ENCODE measurements around the gene SIRT3.

The SIRT3 gene

GRCh38 chr11:266676-267439 lies 30.7 kb upstream of the SIRT3 start:
- H3K27ac ChIP-seq (ENCODE audit: low read depth, low read length), result no peak overlapping the region
- no peaks in the 10 kb centered on the region for H3K4me1 ChIP-seq (ENCODE audit: control insufficient read depth, insufficient read depth, low read length)
- H3K36me3 ChIP-seq (ENCODE audit: control insufficient read depth, insufficient read depth, low read length), result no peaks in the 10 kb centered on the region
- no peaks in the 10 kb centered on the region for H3K27me3 ChIP-seq (ENCODE audit: control insufficient read depth, insufficient read depth, low read length)
- H3K9ac ChIP-seq (ENCODE audit: low read length), result no peak overlapping the region
- H3K4me3 ChIP-seq (ENCODE audit: low read length), result peak overlapping the region; percentile 21

- H3K27me3 ChIP-seq (ENCODE audit: control insufficient read depth, insufficient read depth, low read length), result no peaks in the 10 kb centered on the region
- H3K4me3 ChIP-seq (ENCODE audit: low read length), result no peak overlapping the region
- no peak overlapping the region for H3K27ac ChIP-seq (ENCODE audit: low read depth, low read length)
- no peaks in the 10 kb centered on the region for H3K4me1 ChIP-seq (ENCODE audit: control insufficient read depth, insufficient read depth, low read length)
- no peaks in the 10 kb centered on the region for H3K36me3 ChIP-seq (ENCODE audit: control insufficient read depth, insufficient read depth, low read length)
- H3K9ac ChIP-seq (ENCODE audit: low read length), result no peak overlapping the region
These were observed 25.5 kb upstream of the SIRT3 start for GRCh38 chr11:261624-262023.

GRCh38 chr11:259413-259812 lies 23.3 kb upstream of the SIRT3 start:
- Histone ChIP-seq H3K4me3 (ENCODE audit: low read length) (no peak overlapping the region), H3K27me3 (ENCODE audit: control insufficient read depth, insufficient read depth, low read length) (no peaks in the 10 kb centered on the region), H3K36me3 (ENCODE audit: control insufficient read depth, insufficient read depth, low read length) (no peaks in the 10 kb centered on the region), H3K9ac (ENCODE audit: low read length) (no peak overlapping the region), H3K4me1 (ENCODE audit: control insufficient read depth, insufficient read depth, low read length) (no peaks in the 10 kb centered on the region), H3K27ac (ENCODE audit: low read depth, low read length) (no peak overlapping the region)

- peaks cover under 1% of the 10 kb centered on the region for H3K36me3 ChIP-seq (ENCODE audit: control insufficient read depth, insufficient read depth, low read length)
These were observed 21.8 kb upstream of the SIRT3 start for GRCh38 chr11:257766-258493.

GRCh38 chr11:256952-257737 lies 21.0 kb upstream of the SIRT3 start:
- Histone ChIP-seq H3K4me3 (ENCODE audit: low read length) (no peak overlapping the region), H3K27me3 (ENCODE audit: control insufficient read depth, insufficient read depth, low read length) (no peaks in the 10 kb centered on the region), H3K36me3 (ENCODE audit: control insufficient read depth, insufficient read depth, low read length) (peaks cover 8% of the 10 kb centered on the region), H3K4me1 (ENCODE audit: control insufficient read depth, insufficient read depth, low read length) (no peaks in the 10 kb centered on the region), H3K9ac (ENCODE audit: low read length) (no peak overlapping the region), H3K27ac (ENCODE audit: low read depth, low read length) (no peak overlapping the region)

More at GRCh38 chr11:257766-258493, 21.8 kb upstream of the SIRT3 start:
- Histone ChIP-seq H3K27ac (ENCODE audit: low read depth, low read length) (no peak overlapping the region), H3K4me3 (ENCODE audit: low read length) (no peak overlapping the region), H3K9ac (ENCODE audit: low read length) (no peak overlapping the region), H3K4me1 (ENCODE audit: control insufficient read depth, insufficient read depth, low read length) (no peaks in the 10 kb centered on the region), H3K27me3 (ENCODE audit: control insufficient read depth, insufficient read depth, low read length) (no peaks in the 10 kb centered on the region)

GRCh38 chr11:255816-256215 lies 19.7 kb upstream of the SIRT3 start:
- H3K27ac ChIP-seq (ENCODE audit: low read depth, low read length), result no peak overlapping the region
- H3K36me3 ChIP-seq (ENCODE audit: control insufficient read depth, insufficient read depth, low read length), result peaks cover 8% of the 10 kb centered on the region
- no peaks in the 10 kb centered on the region for H3K4me1 ChIP-seq (ENCODE audit: control insufficient read depth, insufficient read depth, low read length)
- no peaks in the 10 kb centered on the region for H3K27me3 ChIP-seq (ENCODE audit: control insufficient read depth, insufficient read depth, low read length)
- H3K9ac ChIP-seq (ENCODE audit: low read length), result no peak overlapping the region
- no peak overlapping the region for H3K4me3 ChIP-seq (ENCODE audit: low read length)

- no peak overlapping the region for H3K9ac ChIP-seq (ENCODE audit: low read length)
- no peak overlapping the region for H3K4me3 ChIP-seq (ENCODE audit: low read length)
- H3K36me3 ChIP-seq (ENCODE audit: control insufficient read depth, insufficient read depth, low read length), result peaks cover 11% of the 10 kb centered on the region
- no peak overlapping the region for H3K27ac ChIP-seq (ENCODE audit: low read depth, low read length)
- H3K4me1 ChIP-seq (ENCODE audit: control insufficient read depth, insufficient read depth, low read length), result no peaks in the 10 kb centered on the region
- no peaks in the 10 kb centered on the region for H3K27me3 ChIP-seq (ENCODE audit: control insufficient read depth, insufficient read depth, low read length)
These were observed 19.0 kb upstream of the SIRT3 start for GRCh38 chr11:255176-255575.

- H3K4me1 ChIP-seq (ENCODE audit: control insufficient read depth, insufficient read depth, low read length), result no peaks in the 10 kb centered on the region
- H3K36me3 ChIP-seq (ENCODE audit: control insufficient read depth, insufficient read depth, low read length), result peaks cover 14% of the 10 kb centered on the region
- H3K27ac ChIP-seq (ENCODE audit: low read depth, low read length), result no peak overlapping the region
- H3K27me3 ChIP-seq (ENCODE audit: control insufficient read depth, insufficient read depth, low read length), result no peaks in the 10 kb centered on the region
- no peak overlapping the region for H3K9ac ChIP-seq (ENCODE audit: low read length)
- H3K4me3 ChIP-seq (ENCODE audit: low read length), result no peak overlapping the region
These were observed 17.7 kb upstream of the SIRT3 start for GRCh38 chr11:253886-254270.

GRCh38 chr11:253160-253885 lies 17.2 kb upstream of the SIRT3 start:
- H3K36me3 ChIP-seq (ENCODE audit: control insufficient read depth, insufficient read depth, low read length), result peaks cover 20% of the 10 kb centered on the region
- H3K4me1 ChIP-seq (ENCODE audit: control insufficient read depth, insufficient read depth, low read length), result no peaks in the 10 kb centered on the region
- H3K27me3 ChIP-seq (ENCODE audit: control insufficient read depth, insufficient read depth, low read length), result no peaks in the 10 kb centered on the region
- no peak overlapping the region for H3K4me3 ChIP-seq (ENCODE audit: low read length)
- H3K27ac ChIP-seq (ENCODE audit: low read depth, low read length), result no peak overlapping the region
- H3K9ac ChIP-seq (ENCODE audit: low read length), result no peak overlapping the region

- no peak overlapping the region for H3K9ac ChIP-seq (ENCODE audit: low read length)
- no peaks in the 10 kb centered on the region for H3K4me1 ChIP-seq (ENCODE audit: control insufficient read depth, insufficient read depth, low read length)
- H3K36me3 ChIP-seq (ENCODE audit: control insufficient read depth, insufficient read depth, low read length), result peaks cover 26% of the 10 kb centered on the region
- H3K27me3 ChIP-seq (ENCODE audit: control insufficient read depth, insufficient read depth, low read length), result no peaks in the 10 kb centered on the region
- no peak overlapping the region for H3K27ac ChIP-seq (ENCODE audit: low read depth, low read length)
- no peak overlapping the region for H3K4me3 ChIP-seq (ENCODE audit: low read length)
These were observed 16.5 kb upstream of the SIRT3 start for GRCh38 chr11:252666-253065.

- H3K9ac ChIP-seq (ENCODE audit: low read length), result no peak overlapping the region
- H3K27me3 ChIP-seq (ENCODE audit: control insufficient read depth, insufficient read depth, low read length), result no peaks in the 10 kb centered on the region
- no peaks in the 10 kb centered on the region for H3K4me1 ChIP-seq (ENCODE audit: control insufficient read depth, insufficient read depth, low read length)
- H3K36me3 ChIP-seq (ENCODE audit: control insufficient read depth, insufficient read depth, low read length), result peaks cover 31% of the 10 kb centered on the region
- H3K27ac ChIP-seq (ENCODE audit: low read depth, low read length), result no peak overlapping the region
- no peak overlapping the region for H3K4me3 ChIP-seq (ENCODE audit: low read length)
These were observed 15.4 kb upstream of the SIRT3 start for GRCh38 chr11:251550-251949.

GRCh38 chr11:250740-251299 lies 14.7 kb upstream of the SIRT3 start:
- peaks cover 34% of the 10 kb centered on the region for H3K36me3 ChIP-seq (ENCODE audit: control insufficient read depth, insufficient read depth, low read length)
- H3K27ac ChIP-seq (ENCODE audit: low read depth, low read length), result no peak overlapping the region
- no peak overlapping the region for H3K9ac ChIP-seq (ENCODE audit: low read length)
- no peaks in the 10 kb centered on the region for H3K27me3 ChIP-seq (ENCODE audit: control insufficient read depth, insufficient read depth, low read length)
- H3K4me3 ChIP-seq (ENCODE audit: low read length), result no peak overlapping the region
- H3K4me1 ChIP-seq (ENCODE audit: control insufficient read depth, insufficient read depth, low read length), result no peaks in the 10 kb centered on the region

Measured in rectal smooth muscle tissue (tissue), 1 donor.